Hepatocyte (in vitro differentiated cells): ENCODE results near the gene ASTN2. TPM values are rescaled to one million over a fixed set of nuclear protein-coding genes. Genes with fewer than 3 reads are reported as not detected.

Source experiments
- DNase-seq: peaks from one replicate; pipeline ENCODE4 v3.0.0-alpha.2; 2016; ENCODE audit warnings: low spot score
- H2AFZ ChIP-seq: fragments of 200-600 bp; sonication (generic); 2 replicates; pipeline ENCODE4 v1.6.0; 2016; ENCODE audit warnings: antibody characterized with exemption, mild to moderate bottlenecking
- H3K27ac ChIP-seq: fragments of 200-600 bp; sonication (generic); 2 replicates; pipeline ENCODE4 v1.5.1; 2016; ENCODE audit warnings: mild to moderate bottlenecking
- H3K27me3 ChIP-seq: fragments of 200-600 bp; sonication (generic); 2 replicates; pipeline ENCODE4 v1.6.1; 2016
- H3K36me3 ChIP-seq: fragments of 200-600 bp; sonication (generic); replicated peaks from 2 replicates; pipeline ENCODE4 v1.5.1; 2016; ENCODE audit warnings: low read depth; ENCODE audit not compliant: insufficient read depth
- H3K4me1 ChIP-seq: fragments of 200-600 bp; sonication (generic); 2 replicates; pipeline ENCODE4 v1.5.1; 2016; ENCODE audit warnings: mild to moderate bottlenecking, moderate library complexity; ENCODE audit not compliant: insufficient read depth
- H3K4me2 ChIP-seq: fragments of 200-600 bp; sonication (generic); 2 replicates; pipeline ENCODE4 v1.6.0; 2016
- H3K4me3 ChIP-seq: fragments of 200-600 bp; sonication (generic); 2 replicates; pipeline ENCODE4 v1.5.1; 2016; ENCODE audit warnings: mild to moderate bottlenecking
- H3K79me2 ChIP-seq: fragments of 200-600 bp; sonication (generic); 2 replicates; pipeline ENCODE4 v1.6.0; 2017; ENCODE audit warnings: mild to moderate bottlenecking
- H3K9me2 ChIP-seq: fragments of 200-600 bp; sonication (generic); replicated peaks from 2 replicates; pipeline ENCODE4 v1.6.0; 2017; ENCODE audit warnings: mild to moderate bottlenecking; ENCODE audit not compliant: insufficient read depth
- H3K9me3 ChIP-seq: fragments of 200-600 bp; sonication (generic); 2 replicates; pipeline ENCODE4 v1.5.1; 2016; ENCODE audit warnings: low read depth, mild to moderate bottlenecking
- H4K20me1 ChIP-seq: fragments of 200-600 bp; sonication (generic); 2 replicates; pipeline ENCODE4 v1.6.0; 2016; ENCODE audit warnings: mild to moderate bottlenecking; ENCODE audit not compliant: insufficient read depth, poor library complexity, severe bottlenecking
- EZH2 ChIP-seq: fragments of 200-600 bp; sonication (generic); IDR thresholded peaks from 2 replicates; pipeline ENCODE4 v1.6.1; 2016; ENCODE audit warnings: antibody characterized with exemption, mild to moderate bottlenecking, borderline replicate concordance
- EZH2phosphoT487 ChIP-seq: fragments of 200-600 bp; sonication (generic); IDR thresholded peaks from one replicate; pipeline ENCODE4 v1.6.1; 2018; ENCODE audit warnings: antibody characterized with exemption, mild to moderate bottlenecking, low read depth, moderate library complexity; ENCODE audit not compliant: unreplicated experiment, severe bottlenecking
- WGBS: methylation state at CpG from one replicate; pipeline ENCODE4 v1.1.6; 2016; ENCODE audit warnings: low lambda C conversion rate; ENCODE audit errors: missing lambda C conversion rate; 5-methylcytosine and 5-hydroxymethylcytosine counted together
- polyA plus RNA-seq: library from polyadenylated mRNA; unstranded; fragments of >200 nt; fragmentation: Nextera tagmentation; extraction: Ambion mirVana; gene quantifications from 2 replicates; pipeline ENCODE4 v1.2.1, GENCODE V29; 2016
- total RNA-seq: library from RNA; depleted of rRNA; stranded (reverse); fragments of >200 nt; gene quantifications from 2 replicates; pipeline ENCODE4 v1.2.3, GENCODE V29; 2014
- TF ChIP-seq, protein P1 (sequence below): fragments of 200-600 bp; sonication (generic); IDR thresholded peaks from 2 replicates; pipeline ENCODE4 v1.5.1; 2016; ENCODE audit warnings: antibody characterized with exemption, mild to moderate bottlenecking; ENCODE audit not compliant: poor library complexity

ASTN2 gene
- total and polyA plus RNA-seq, 2 experiments from 2014 or later, result 6.4 to 8.4 TPM

DNA sequence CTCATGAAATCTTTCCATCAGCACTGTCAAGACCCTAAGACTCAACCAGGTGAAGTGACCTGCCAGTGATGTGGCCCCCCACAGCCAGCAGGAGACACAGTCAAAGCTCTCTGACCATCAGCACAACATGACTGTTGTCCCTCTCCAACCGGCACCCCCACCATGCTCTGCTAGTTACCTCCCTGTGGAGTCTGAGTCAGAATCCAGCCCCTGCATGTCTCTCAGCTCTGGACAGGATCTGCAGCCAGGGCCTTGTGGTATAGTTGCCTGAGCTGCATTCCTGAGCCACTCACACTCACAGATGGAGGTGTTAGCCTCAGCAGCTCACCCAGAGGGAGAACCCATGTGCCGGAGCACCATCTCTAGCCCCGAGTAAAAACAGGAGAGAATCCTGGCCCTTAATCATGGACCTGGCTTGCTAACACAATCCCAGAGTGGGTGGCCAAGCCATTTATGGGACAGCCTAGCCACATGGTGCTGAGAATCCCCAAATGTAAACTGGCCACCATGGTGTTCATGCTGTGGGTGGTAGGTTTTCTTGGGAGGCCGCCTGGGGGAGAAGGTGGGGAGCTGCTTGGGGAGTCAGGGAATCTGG, 1023.5 kb downstream of the ASTN2 start:
- H3K4me2 ChIP-seq, result no peak overlapping the region
- no peak overlapping the region for H3K27ac ChIP-seq
- H3K9me2 ChIP-seq, result no peaks in the 10 kb centered on the region
- no peak overlapping the region for H3K4me3 ChIP-seq
- TF ChIP-seq EZH2 (no peak), EZH2phosphoT487 (no peak)
- TF ChIP-seq, protein P1, sequence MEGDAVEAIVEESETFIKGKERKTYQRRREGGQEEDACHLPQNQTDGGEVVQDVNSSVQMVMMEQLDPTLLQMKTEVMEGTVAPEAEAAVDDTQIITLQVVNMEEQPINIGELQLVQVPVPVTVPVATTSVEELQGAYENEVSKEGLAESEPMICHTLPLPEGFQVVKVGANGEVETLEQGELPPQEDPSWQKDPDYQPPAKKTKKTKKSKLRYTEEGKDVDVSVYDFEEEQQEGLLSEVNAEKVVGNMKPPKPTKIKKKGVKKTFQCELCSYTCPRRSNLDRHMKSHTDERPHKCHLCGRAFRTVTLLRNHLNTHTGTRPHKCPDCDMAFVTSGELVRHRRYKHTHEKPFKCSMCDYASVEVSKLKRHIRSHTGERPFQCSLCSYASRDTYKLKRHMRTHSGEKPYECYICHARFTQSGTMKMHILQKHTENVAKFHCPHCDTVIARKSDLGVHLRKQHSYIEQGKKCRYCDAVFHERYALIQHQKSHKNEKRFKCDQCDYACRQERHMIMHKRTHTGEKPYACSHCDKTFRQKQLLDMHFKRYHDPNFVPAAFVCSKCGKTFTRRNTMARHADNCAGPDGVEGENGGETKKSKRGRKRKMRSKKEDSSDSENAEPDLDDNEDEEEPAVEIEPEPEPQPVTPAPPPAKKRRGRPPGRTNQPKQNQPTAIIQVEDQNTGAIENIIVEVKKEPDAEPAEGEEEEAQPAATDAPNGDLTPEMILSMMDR, result no peak
- no peaks in the 10 kb centered on the region for H4K20me1 ChIP-seq
- H3K36me3 ChIP-seq, result no peaks in the 10 kb centered on the region
- H3K27me3 ChIP-seq, result no peaks in the 10 kb centered on the region
- no peaks in the 10 kb centered on the region for H3K79me2 ChIP-seq
- H2AFZ ChIP-seq, result no peak overlapping the region
- no peaks in the 10 kb centered on the region for H3K4me1 ChIP-seq
- H3K9me3 ChIP-seq, result no peaks in the 10 kb centered on the region
- DNase-seq, result peak; percentile 27
- 75% methylated on average over 4 of the region's 4 CpGs for WGBS

DNA sequence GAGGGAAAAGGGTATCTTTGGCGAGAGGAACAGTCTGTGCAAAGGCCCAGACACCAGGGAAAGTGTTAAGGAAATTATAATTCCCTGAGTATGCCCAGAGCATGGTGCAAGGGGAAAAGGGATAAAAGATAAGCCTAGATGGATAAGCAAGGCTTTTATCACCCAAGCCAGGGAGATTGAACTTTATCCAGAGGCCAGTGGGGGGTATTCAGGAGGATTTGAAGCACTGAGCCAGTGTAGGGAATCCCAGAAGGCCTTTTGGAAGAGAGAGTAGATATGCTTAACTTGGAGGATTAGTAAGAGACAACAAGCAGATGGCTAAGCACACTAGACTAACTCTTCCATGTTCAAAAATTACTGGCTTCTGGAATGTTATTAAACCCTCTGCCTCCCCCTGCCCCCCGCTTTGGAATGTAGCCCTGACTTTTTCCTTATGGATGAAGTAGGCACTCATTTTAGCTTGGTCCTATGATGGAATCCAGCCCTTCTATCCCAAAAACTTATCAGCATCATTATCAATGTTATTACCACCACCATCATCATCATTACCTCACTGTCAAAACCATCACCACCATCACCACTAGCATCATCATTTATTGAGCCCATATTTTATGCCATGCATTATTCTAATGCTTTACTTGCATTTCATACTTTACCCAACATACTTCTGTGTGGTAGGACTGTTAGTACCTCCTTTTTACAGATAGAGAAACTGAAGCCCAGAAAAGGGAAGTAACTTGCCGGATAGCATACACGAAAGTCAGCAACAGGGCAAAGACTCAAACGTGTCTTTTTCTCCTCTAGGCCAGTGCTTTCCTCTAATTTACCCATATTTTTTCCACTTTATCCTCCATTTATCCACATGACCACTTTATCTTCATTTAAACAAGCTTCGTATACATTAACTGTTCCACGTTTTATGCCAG, 1024.3 kb downstream of the ASTN2 start:
- no peak overlapping the region for H3K27ac ChIP-seq
- H3K9me3 ChIP-seq, result no peaks in the 10 kb centered on the region
- H3K4me1 ChIP-seq, result no peaks in the 10 kb centered on the region
- no peaks in the 10 kb centered on the region for H3K9me2 ChIP-seq
- H2AFZ ChIP-seq, result no peak overlapping the region
- 81% methylated on average over 7 of the region's 7 CpGs for WGBS
- H3K4me3 ChIP-seq, result no peak overlapping the region
- no peaks in the 10 kb centered on the region for H3K27me3 ChIP-seq
- no peak overlapping the region for H3K4me2 ChIP-seq
- DNase-seq, result peak; percentile 31
- TF ChIP-seq EZH2phosphoT487 (no peak), EZH2 (no peak)
- TF ChIP-seq, protein P1, result no peak
- no peaks in the 10 kb centered on the region for H3K36me3 ChIP-seq
- no peaks in the 10 kb centered on the region for H4K20me1 ChIP-seq
- no peaks in the 10 kb centered on the region for H3K79me2 ChIP-seq

- DNase-seq, result no peak
- no peaks in the 10 kb centered on the region for H3K4me1 ChIP-seq
- no peaks in the 10 kb centered on the region for H3K9me3 ChIP-seq
- H3K9me2 ChIP-seq, result no peaks in the 10 kb centered on the region
- TF ChIP-seq, protein P1, result no peak
- H3K27ac ChIP-seq, result no peak overlapping the region
- no peak overlapping the region for H3K4me3 ChIP-seq
- no peak overlapping the region for H3K4me2 ChIP-seq
- 65% methylated on average over 1 of the region's 1 CpG for WGBS
- no peak overlapping the region for H2AFZ ChIP-seq
- no peaks in the 10 kb centered on the region for H3K36me3 ChIP-seq
- no peaks in the 10 kb centered on the region for H3K27me3 ChIP-seq
- no peaks in the 10 kb centered on the region for H4K20me1 ChIP-seq
- H3K79me2 ChIP-seq, result no peaks in the 10 kb centered on the region
Measured at GRCh38 chr9:116389541-116390302, 1025.1 kb downstream of the ASTN2 start.
